NT2/D1 (cell line): ENCODE results near the gene PDE6G.
A peak's percentile ranks its signal among the peaks of the same experiment; 100 is the strongest.
"Not testable (repeated sequence)": the region's sequence is repeated elsewhere in the genome, so short reads cannot be mapped to it uniquely, and the experiment has no call there.

Source experiments
- DNase-seq: peaks from one replicate; pipeline ENCODE4 v3.0.0-alpha.2; 2011; ENCODE audit warnings: low read depth, low spot score
- H3K27me3 ChIP-seq: 2 replicates; pipeline ENCODE4 v1.6.0; 2011; ENCODE audit warnings: mild to moderate bottlenecking; ENCODE audit not compliant: insufficient read length, insufficient read depth
- H3K36me3 ChIP-seq: 2 replicates; pipeline ENCODE4 v1.6.1; 2011; ENCODE audit warnings: mild to moderate bottlenecking, low read length, mixed read lengths; ENCODE audit not compliant: insufficient read depth, insufficient read length
- H3K4me1 ChIP-seq: 2 replicates; pipeline ENCODE4 v1.5.1; 2011; ENCODE audit not compliant: insufficient read depth, insufficient read length
- H3K4me3 ChIP-seq: 2 replicates; pipeline ENCODE4 v1.5.1; 2011; ENCODE audit warnings: low read depth; ENCODE audit not compliant: insufficient read length
- H3K9ac ChIP-seq: 2 replicates; pipeline ENCODE4 v1.6.0; 2011; ENCODE audit warnings: low read depth; ENCODE audit not compliant: insufficient read length
- H3K9me3 ChIP-seq: 2 replicates; pipeline ENCODE4 v1.5.1; 2011; ENCODE audit warnings: mild to moderate bottlenecking, low read length; ENCODE audit not compliant: insufficient read depth
- SUZ12 ChIP-seq: IDR thresholded peaks from 2 replicates; pipeline ENCODE4 v1.6.1; 2011; ENCODE audit not compliant: insufficient read length, insufficient read depth; ENCODE audit errors: extremely low read depth
- YY1 ChIP-seq: IDR thresholded peaks from 2 replicates; pipeline ENCODE4 v1.6.1; 2011; ENCODE audit not compliant: insufficient read length, insufficient read depth
- ZNF274 ChIP-seq: IDR thresholded peaks from 2 replicates; pipeline ENCODE4 v1.6.1; 2011; ENCODE audit warnings: mild to moderate bottlenecking, low read depth, low read length

PDE6G gene

DNA sequence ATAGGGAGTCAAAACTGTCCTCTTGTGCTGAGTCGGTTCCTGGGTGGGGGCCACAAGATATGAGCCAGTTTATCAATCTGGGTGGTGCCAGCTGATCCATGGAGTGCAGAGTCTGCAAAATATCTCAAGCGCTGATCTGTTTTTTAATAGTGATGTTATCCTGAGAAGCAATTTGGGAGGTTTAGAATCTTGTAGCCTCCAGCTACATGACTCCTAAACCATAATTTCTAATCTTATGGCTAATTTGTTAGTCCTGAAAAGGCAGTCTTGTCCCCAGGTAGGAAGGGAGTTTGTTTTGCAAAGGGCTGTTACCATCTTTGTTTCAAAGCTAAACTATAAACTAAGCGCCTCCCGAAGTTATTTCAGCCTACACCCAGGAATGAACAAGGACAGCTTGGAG is 17.7 kb downstream of the PDE6G start:
- DNase-seq, result no peak
- TF ChIP-seq ZNF274 (no peak), YY1 (no peak), SUZ12 (no peak)
- peaks cover 10% of the 10 kb centered on the region for H3K4me1 ChIP-seq
- H3K27me3 ChIP-seq, result no peaks in the 10 kb centered on the region
- peaks cover 9% of the 10 kb centered on the region for H3K36me3 ChIP-seq
- H3K9me3 ChIP-seq, result no peaks in the 10 kb centered on the region
- no peak overlapping the region for H3K9ac ChIP-seq
- no peak overlapping the region for H3K4me3 ChIP-seq

DNA sequence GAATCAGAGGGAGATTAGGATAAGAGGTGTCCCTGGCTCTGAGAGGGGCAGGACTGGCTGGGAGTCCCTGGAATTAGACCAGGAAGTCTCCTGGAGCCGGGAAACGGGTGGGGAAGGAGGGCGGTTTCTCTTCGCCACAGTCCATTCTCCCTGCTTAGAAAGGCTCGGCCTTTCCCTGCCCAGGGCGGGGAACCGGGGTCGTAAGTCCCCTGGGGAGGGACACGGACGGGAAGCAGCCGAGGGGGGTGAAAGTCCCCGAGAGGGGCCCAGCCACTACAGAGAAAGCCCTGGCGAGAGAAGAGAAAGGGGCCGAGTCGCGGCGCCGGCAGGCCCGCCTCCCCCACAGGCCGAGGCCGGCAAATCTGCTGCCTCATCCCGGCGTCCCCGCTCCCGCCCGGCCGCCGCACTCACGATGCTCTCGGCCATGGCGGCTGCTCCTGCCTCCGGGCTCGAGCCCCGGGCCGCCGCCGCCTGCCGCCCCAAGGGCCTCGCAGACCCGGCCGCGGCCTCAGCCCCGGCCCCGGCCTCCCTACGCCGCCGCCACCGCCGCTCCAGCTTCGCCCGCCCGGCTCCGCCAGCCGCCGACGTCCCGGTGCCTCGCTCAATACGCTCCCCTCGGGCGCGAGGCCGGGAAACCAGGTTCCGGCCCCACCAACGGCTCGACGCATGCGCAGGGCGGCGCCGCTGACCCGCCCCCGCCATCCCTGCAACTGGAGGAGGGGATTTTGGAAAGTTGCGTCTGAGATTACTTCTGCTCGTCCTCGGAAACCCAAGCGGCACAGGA is 19.6 kb downstream of the PDE6G start, which contains the start of the genes NPLOC4 and TSPAN10:
Gene NPLOC4 (minus strand): TSS at position 608 of the 784 bp plus-strand sequence. CDS start 182 bp downstream, at position 426.
Gene TSPAN10 (plus strand): TSS at position 692 of the 784 bp plus-strand sequence. CDS start 5,217 bp downstream, outside the sequence.
- no peak for TF ChIP-seq ZNF274
- no peak for TF ChIP-seq SUZ12
- no peak for TF ChIP-seq YY1
- Histone ChIP-seq H3K27me3 (no peaks in the 10 kb centered on the region), H3K36me3 (peaks cover 21% of the 10 kb centered on the region), H3K9me3 (no peaks in the 10 kb centered on the region), H3K4me3 (peak within 1 kb of the TSS; percentile 93), H3K9ac (peak within 1 kb of the TSS; percentile 94), H3K4me1 (peaks cover 2% of the 10 kb centered on the region)
- DNase-seq, result peak; percentile 64

GRCh38 chr17:81635973-81636504 is 20.3 kb downstream of the PDE6G start:
- DNase-seq, result no peak
- no peak for TF ChIP-seq SUZ12
- TF ChIP-seq YY1, result no peak
- TF ChIP-seq ZNF274, result no peak
- peak overlapping the region; percentile 93 for H3K4me3 ChIP-seq

DNA sequence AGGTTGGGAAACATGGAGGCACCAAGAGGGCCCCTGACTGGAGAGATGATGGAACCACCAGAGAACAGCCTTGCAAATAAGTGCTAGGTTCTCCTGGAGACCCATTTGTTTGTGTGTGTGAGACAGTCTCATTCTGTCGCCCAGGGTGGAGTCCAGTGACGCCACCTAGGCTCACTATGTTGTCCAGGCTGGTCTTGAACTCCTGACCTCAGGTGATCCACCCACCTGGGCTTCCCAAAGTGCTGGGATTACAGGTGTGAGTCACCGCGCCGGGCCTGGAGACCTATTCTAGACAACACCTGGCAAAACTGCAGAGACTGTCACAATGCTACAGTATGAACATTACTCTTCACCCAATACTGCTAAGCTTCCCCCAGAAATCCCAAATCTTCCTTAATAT is 20.9 kb downstream of the PDE6G start:
- no peak for DNase-seq
- TF ChIP-seq SUZ12, result no peak
- no peak for TF ChIP-seq YY1
- Histone ChIP-seq H3K9ac (no peak overlapping the region), H3K27me3 (no peaks in the 10 kb centered on the region), H3K9me3 (no peaks in the 10 kb centered on the region), H3K4me3 (no peak overlapping the region), H3K36me3 (peaks cover 29% of the 10 kb centered on the region), H3K4me1 (peaks cover 4% of the 10 kb centered on the region)

More at GRCh38 chr17:81635973-81636504, 20.3 kb downstream of the PDE6G start:
- Histone ChIP-seq H3K36me3 (peaks cover 26% of the 10 kb centered on the region), H3K27me3 (no peaks in the 10 kb centered on the region), H3K4me1 (peaks cover 4% of the 10 kb centered on the region), H3K9me3 (no peaks in the 10 kb centered on the region), H3K9ac (peak overlapping the region; percentile 94)

DNA sequence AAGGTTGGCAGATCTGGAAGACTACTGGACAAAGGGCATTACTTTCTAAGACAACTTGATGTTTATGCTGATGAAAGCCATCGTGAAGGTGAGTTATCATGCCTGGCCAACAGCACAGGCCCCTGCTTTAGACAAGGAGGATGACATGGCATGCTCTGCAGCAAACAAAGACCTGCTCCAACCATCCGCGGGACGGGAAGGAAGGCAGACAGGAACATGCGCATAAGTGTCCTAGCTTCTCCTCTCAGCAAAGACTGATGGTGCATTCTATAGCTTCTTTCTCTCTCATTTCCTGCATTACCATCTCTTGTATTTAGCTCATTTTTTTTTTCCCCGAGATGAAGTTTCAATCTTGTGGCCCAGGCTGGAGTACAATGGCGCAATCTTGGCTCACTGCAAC is 24.9 kb downstream of the PDE6G start:
- H3K36me3 ChIP-seq, result peaks cover 66% of the 10 kb centered on the region
- DNase-seq, result no peak
- H3K9me3 ChIP-seq, result no peaks in the 10 kb centered on the region
- no peaks in the 10 kb centered on the region for H3K27me3 ChIP-seq
- peaks cover 4% of the 10 kb centered on the region for H3K4me1 ChIP-seq
- no peak for TF ChIP-seq YY1
- no peak for TF ChIP-seq ZNF274
- TF ChIP-seq SUZ12, result no peak
- no peak overlapping the region for H3K9ac ChIP-seq
- H3K4me3 ChIP-seq, result no peak overlapping the region

GRCh38 chr17:81630274-81630673 is 26.1 kb downstream of the PDE6G start:
- Histone ChIP-seq H3K4me3 (no peak overlapping the region), H3K36me3 (peaks cover 75% of the 10 kb centered on the region), H3K9me3 (no peaks in the 10 kb centered on the region), H3K27me3 (no peaks in the 10 kb centered on the region), H3K4me1 (peaks cover 2% of the 10 kb centered on the region), H3K9ac (no peak overlapping the region)
- no peak for DNase-seq
- no peak for TF ChIP-seq SUZ12
- no peak for TF ChIP-seq ZNF274
- TF ChIP-seq YY1, result no peak

DNA sequence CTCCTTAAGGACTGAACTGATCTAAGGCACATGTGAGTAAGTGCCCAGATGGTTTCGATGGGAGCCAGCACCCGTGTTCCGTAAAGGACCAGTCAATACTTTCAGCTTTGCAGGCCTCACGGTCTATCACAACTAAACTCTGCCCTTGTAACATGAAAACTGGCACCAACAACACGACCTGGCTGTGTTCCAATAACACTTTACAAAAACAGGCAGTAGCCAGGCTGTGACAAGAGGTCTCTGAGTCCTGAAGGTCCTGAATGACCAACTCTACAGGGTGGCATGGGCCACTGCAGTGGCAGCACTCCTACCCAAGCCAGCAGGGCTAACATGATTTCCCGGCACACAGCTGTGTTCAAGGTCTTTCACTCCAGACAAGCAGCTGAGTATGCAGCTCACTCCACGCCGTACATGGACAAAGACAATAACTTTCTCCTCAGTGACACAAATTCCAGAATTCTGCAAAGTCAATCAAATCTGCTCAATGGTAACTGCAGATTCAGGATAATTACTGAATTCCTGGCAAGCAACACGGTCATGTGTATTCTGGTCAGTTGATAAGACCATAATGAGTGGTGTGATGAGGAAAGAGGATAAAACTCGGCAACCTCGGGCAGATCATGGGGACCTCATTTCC is 34.7 kb downstream of the PDE6G start:
- no peak overlapping the region for H3K9ac ChIP-seq
- DNase-seq, result no peak
- H3K27me3 ChIP-seq, result no peaks in the 10 kb centered on the region
- H3K9me3 ChIP-seq, result peaks cover 12% of the 10 kb centered on the region; the same call in 1 of the 2 replicates
- peaks cover 81% of the 10 kb centered on the region for H3K36me3 ChIP-seq
- no peaks in the 10 kb centered on the region for H3K4me1 ChIP-seq
- no peak for TF ChIP-seq YY1
- no peak for TF ChIP-seq ZNF274
- no peak for TF ChIP-seq SUZ12
- H3K4me3 ChIP-seq, result no peak overlapping the region

DNA sequence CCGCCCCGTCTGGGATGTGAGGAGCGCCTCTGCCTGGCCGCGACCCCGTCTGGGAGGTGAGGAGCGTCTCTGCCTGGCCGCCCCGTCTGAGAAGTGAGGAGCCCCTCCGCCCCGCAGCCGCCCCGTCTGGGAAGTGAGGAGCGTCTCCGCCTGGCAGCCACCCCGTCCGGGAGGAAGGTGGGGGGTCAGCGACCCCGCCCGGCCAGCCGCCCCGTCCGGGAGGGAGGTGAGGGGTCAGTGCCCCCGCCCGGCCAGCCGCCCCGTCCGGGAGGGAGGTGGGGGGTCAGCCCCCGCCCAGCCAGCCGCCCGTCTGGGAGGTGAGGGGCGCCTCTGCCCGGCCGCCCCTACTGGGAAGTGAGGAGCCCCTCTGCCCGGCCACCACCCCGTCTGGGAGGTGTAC is 38.0 kb downstream of the PDE6G start:
- H3K27me3 ChIP-seq, H3K9ac ChIP-seq, H3K4me3 ChIP-seq, DNase-seq, H3K4me1 ChIP-seq: not testable (repeated sequence)
- Histone ChIP-seq H3K36me3 (peaks cover 78% of the 10 kb centered on the region), H3K9me3 (peaks cover 12% of the 10 kb centered on the region; the same call in 1 of the 2 replicates)
